Esophagus squamous epithelium (tissue), 5 donors: ENCODE measurements around the gene RPTOR. TPM values are rescaled to one million over a fixed set of nuclear protein-coding genes. Genes with fewer than 3 reads are reported as not detected.

ENCODE experiments used
- DNase-seq: peaks from one replicate; lab custom pipeline; 2025; lab: John Stamatoyannopoulos, UW
- H3K27ac ChIP-seq, 4 donors: fragments of 200-600 bp; sonication (generic); one replicate each; pipeline ENCODE4 v1.5.1; 2016 to 2019; ENCODE audit warnings: mild to moderate bottlenecking in 1 of 4
- H3K27me3 ChIP-seq, 4 donors: fragments of 200-600 bp; sonication (generic); 1 replicate in 3 of 4; 2 replicates in 1 of 4; pipeline versions ENCODE4 v1.5.1 to v1.6.0; 2017 to 2021; ENCODE audit warnings: antibody characterized with exemption in 1 of 4
- H3K36me3 ChIP-seq, 3 donors: fragments of 200-600 bp; sonication (generic); one replicate each; pipeline ENCODE4 v1.5.1; 2016 to 2019
- H3K4me1 ChIP-seq, 3 donors: fragments of 200-600 bp; sonication (generic); one replicate each; pipeline ENCODE4 v1.5.1; 2017 to 2019
- H3K4me3 ChIP-seq, 4 donors: fragments of 200-600 bp; sonication (generic); 1 replicate in 3 of 4; 2 replicates in 1 of 4; pipeline ENCODE4 v1.5.1; 2016 to 2019; ENCODE audit warnings: mild to moderate bottlenecking in 2 of 4, moderate library complexity in 1 of 4
- H3K9me3 ChIP-seq, 3 donors: fragments of 200-600 bp; sonication (generic); one replicate each; pipeline ENCODE4 v1.5.1; 2016 to 2019
- CTCF ChIP-seq, 6 experiments: fragments of 450-650 bp in 4 of 6; fragments of 200-600 bp in 2 of 6; sonication (generic) in 2 of 6; IDR thresholded peaks; one replicate each; pipeline ENCODE4 v1.5.1; 2016 to 2019; ENCODE audit warnings: antibody characterized with exemption in 6 of 6, mild to moderate bottlenecking in 4 of 6, moderate library complexity in 4 of 6
- POLR2A ChIP-seq, 4 donors: fragments of 450-650 bp; IDR thresholded peaks; one replicate each; pipeline ENCODE4 v1.6.1; 2017; ENCODE audit warnings: antibody characterized with exemption in 4 of 4, mild to moderate bottlenecking in 4 of 4, moderate library complexity in 3 of 4
- WGBS, 2 donors: methylation state at CpG; one replicate each; pipeline ENCODE4 v1.1.5; 2018; 5-methylcytosine and 5-hydroxymethylcytosine counted together
- intact Hi-C: fragments of 100-400 bp; cut with DNase I; formaldehyde crosslinking; loops from one replicate; pipeline ENCODE4 v1.15.0; 2022
- total RNA-seq, 4 donors: library from RNA; depleted of rRNA; stranded (reverse); fragments of >200 nt; gene quantifications; one replicate each; pipeline ENCODE4 v1.1.0, GENCODE V29; 2016
- donor health status: DM: yes; HTN: yes; CAD: no.

Gene RPTOR
- total RNA-seq, 4 donors from 2014 or later: 11.7 to 27.8 (median 22.8) TPM

- TF ChIP-seq POLR2A (IDR thresholded peaks at IDR 0.05) (no peak), CTCF (IDR thresholded peaks at IDR 0.05) (no peak)
- no peak for DNase-seq
- no peaks in the 10 kb centered on the region for H3K36me3 ChIP-seq
Observed at GRCh38 chr17:80526116-80526910, 18.3 kb upstream of the RPTOR start.

DNA sequence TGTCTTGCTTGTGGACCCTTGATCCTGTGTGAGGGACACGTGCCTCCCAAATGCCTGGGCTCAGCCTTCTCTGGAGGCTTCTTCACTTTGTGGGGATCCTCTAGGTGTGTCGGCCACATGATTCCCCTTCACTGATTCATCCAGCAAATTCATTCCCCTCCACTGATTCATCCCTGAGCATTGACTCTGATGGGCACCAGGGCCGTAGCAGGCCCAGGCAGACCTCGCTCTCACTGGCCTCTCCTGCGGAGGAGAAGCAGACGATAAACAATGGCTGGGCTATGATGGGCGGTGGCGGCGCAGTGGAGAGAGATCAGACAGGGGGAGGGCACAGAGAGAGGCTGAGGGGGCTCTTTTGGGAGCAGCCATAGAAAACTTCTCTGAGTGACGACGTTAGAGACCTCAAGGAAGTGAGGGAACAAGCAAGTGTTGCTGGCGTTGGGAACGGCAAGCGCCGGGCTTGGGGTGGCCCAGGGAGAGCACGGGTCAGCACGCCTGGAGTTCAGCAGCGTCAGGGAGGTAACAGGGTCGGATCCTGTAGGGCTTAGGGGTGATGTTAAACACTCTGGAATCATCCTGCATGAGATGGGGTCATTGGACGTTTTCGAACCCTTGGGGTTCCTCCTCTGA, 17.5 kb upstream of the RPTOR start:
- H3K4me1 ChIP-seq: no peaks in the 10 kb centered on the region
- no peak overlapping the region for H3K27ac ChIP-seq
- DNase-seq: no peak
- H3K4me3 ChIP-seq: no peak overlapping the region
- intact Hi-C loops: no loop called here
- TF ChIP-seq CTCF (IDR thresholded peaks at IDR 0.05): no peak
- TF ChIP-seq POLR2A (IDR thresholded peaks at IDR 0.05): no peak
- H3K36me3 ChIP-seq: no peaks in the 10 kb centered on the region
- WGBS, 2 donors: 72 to 74% methylated on average over 17 to 18 of the region's 21 CpGs
- H3K9me3 ChIP-seq: no peaks in the 10 kb centered on the region
- peaks cover 0 to 77% (median 0%) of the 10 kb centered on the region in 4 donors for H3K27me3 ChIP-seq

More at GRCh38 chr17:80526116-80526910, 18.3 kb upstream of the RPTOR start:
- Histone ChIP-seq H3K4me3 (no peak overlapping the region), H3K9me3 (no peaks in the 10 kb centered on the region), H3K27ac (no peak overlapping the region), H3K27me3 (peaks cover 0 to 76% (median 0%) of the 10 kb centered on the region in 4 donors), H3K4me1 (no peaks in the 10 kb centered on the region)
- 44 to 56% methylated on average over 19 to 26 of the region's 28 CpGs for WGBS, 2 donors
- intact Hi-C loops: no loop called here

GRCh38 chr17:80528536-80528935, 16.1 kb upstream of the RPTOR start:
- H3K27ac ChIP-seq: no peak overlapping the region
- no peaks in the 10 kb centered on the region for H3K4me1 ChIP-seq
- 50 to 63% methylated on average over 4 to 5 of the region's 8 CpGs for WGBS, 2 donors
- DNase-seq: no peak
- intact Hi-C loops: no loop called here
- no peaks in the 10 kb centered on the region for H3K36me3 ChIP-seq
- H3K9me3 ChIP-seq: no peaks in the 10 kb centered on the region
- TF ChIP-seq POLR2A (IDR thresholded peaks at IDR 0.05): no peak
- no peak for TF ChIP-seq CTCF (IDR thresholded peaks at IDR 0.05)
- peaks cover 0 to 67% (median 0%) of the 10 kb centered on the region in 4 donors for H3K27me3 ChIP-seq
- H3K4me3 ChIP-seq: no peak overlapping the region

GRCh38 chr17:80529104-80529903, 15.3 kb upstream of the RPTOR start:
- H3K4me3 ChIP-seq: no peak overlapping the region

More at GRCh38 chr17:80529104-80529903, 15.3 kb upstream of the RPTOR start:
- H3K9me3 ChIP-seq: no peaks in the 10 kb centered on the region
- H3K27me3 ChIP-seq: peaks cover 0 to 67% (median 0%) of the 10 kb centered on the region in 4 donors
- no peaks in the 10 kb centered on the region for H3K36me3 ChIP-seq
- no peaks in the 10 kb centered on the region for H3K4me1 ChIP-seq
- no peak for DNase-seq
- H3K27ac ChIP-seq: no peak overlapping the region
- TF ChIP-seq POLR2A (IDR thresholded peaks at IDR 0.05): no peak
- TF ChIP-seq CTCF (IDR thresholded peaks at IDR 0.05): no peak
- intact Hi-C loops: no loop called here
- WGBS, 2 donors: 58 to 61% methylated on average over 12 to 15 of the region's 23 CpGs
